OCI-M1 (cell line): ENCODE results near the gene SND1.

ENCODE experiments used
- DNase-seq: peaks from one replicate; lab custom pipeline; 2025; lab: John Stamatoyannopoulos, UW

Gene SND1

DNA sequence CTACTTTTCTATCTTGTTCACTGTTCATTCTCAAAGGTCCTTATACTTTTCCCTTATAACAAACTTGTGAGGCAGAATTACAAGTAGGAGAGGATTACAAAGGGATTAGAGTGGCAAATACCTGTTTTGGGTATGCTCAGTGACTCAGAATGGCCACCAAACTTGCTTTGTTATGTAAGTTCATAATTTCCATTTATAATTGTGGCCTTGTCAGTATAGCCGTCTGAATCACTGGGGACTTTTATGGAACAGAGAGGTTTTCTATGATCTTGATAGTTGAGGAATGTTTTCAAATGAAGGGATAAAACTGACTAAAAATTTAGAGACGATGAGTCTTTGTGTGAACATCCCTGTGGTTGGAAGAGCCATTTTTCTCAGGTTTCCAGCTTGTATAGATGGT, 116.2 kb downstream of the SND1 start:
- no peak for DNase-seq

GRCh38 chr7:127769137-127769536, 117.1 kb downstream of the SND1 start:
- DNase-seq: no peak

DNA sequence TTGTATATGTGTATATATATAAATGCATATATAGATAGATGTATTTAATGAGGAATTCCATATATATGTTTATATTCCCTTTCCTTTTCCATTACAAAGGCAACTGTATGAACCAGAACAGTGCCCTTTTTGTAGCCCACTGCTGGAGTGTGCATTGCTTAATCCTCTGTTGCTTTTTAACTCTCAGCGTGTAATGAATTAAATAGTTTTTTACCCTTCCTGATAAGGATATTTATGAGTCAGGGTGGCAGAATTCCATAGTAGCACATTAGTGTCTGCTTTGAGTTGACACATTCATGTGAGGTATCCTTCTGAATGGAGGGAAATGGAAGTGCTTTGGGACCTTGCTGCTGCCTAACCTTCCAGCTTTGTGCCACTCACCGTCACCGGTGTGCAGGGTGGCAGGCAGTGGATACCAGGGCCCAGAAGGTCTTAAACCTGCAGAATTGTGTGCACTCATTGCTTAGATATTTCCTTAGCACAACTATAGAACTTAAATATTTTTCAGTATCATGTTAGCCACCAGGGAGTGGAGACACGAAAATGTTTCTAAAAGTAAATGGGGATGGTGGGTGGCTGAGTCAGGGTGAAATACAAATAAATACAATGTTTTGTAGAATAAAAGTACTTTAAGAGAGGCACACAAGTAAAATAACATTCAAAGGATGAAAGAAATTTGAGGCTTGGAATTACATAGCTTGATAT, 117.9 kb downstream of the SND1 start:
- no peak for DNase-seq

DNA sequence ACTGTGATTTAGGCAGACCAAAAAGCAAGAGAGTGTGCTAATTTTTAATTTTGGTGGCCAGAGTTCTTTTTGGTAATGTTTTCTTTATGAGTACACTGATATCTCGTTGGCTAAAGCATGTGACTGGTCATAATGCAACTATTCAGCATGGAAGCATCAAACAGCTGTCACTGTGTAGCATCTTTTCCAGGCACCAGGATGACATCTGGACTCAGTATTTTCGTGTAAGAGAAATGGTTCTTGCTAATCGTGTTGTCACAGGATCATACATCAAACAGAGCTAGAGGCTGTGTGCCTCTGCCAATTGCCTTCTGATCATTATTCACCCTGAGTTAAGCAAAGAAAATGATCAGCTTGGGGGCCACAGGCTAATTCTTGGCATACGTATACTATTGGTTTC, 118.9 kb downstream of the SND1 start:
- no peak for DNase-seq

- DNase-seq: no peak
These were observed 119.7 kb downstream of the SND1 start for GRCh38 chr7:127771707-127772106.

DNA sequence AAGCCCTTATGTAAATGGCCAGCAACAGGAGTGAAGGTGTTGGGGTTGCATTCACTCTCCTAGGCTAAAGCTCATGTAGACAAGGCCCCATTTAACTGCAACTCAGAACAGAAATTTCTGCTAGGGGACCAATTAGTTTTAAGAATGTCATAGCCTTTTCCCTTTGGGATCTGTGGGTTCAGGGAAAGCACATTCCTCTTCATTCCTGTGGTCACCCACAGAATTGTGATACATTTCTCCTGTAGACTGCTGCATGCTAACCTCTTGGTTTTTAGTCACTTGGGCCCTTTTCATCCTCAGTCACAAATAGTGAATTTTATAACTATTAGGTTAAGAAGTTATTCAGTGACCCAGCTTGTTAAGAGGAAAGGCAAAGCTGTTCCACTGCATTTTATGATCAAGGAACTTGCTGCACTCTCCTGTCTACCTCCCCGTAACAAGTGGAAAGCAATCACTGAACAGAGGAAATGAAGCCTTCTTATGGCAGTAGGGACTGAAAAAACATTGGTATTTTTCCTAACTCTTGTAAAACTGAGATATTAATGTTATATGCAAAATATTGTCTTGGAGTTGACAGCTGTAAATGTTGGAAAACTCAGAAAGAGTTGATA, 124.9 kb downstream of the SND1 start:
- DNase-seq: no peak

DNA sequence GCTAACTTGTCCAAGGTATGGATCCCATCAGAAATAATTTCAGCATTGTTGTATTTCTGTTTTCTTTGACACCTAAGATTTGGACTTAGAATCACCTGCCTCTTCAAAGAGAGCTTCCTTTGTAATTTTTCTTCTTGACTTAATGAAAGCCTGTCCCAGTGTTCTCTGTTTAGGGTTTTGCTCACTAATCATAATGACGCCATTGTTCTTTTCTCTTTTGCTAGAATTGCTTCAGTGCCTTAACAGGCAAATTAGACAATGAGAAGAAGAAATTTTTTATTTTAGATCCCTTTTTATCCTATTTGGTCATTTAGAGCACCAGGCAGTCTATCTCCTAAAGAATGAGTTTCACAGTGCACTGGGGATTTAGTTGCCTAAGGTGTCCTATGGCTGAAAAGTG, 128.5 kb downstream of the SND1 start:
- no peak for DNase-seq

DNA sequence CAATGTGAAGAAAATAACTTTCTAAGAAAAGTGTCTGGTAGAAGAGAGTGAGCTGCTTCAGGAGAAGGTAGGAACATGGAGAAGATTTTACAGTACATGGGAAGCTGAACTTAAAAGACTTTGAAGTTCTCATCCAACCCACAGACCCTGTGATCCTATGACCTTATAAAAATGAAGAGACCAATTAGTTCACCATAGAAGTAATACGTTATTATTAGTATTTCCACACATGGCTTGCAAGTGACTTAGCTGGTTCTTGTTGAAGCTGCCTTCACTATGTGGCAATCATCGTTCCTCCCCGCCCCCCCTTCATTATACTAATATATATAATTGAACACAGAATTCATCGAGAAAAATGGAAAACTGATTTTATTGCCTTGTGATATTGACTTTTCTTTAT, 129.1 kb downstream of the SND1 start:
- DNase-seq: no peak

- DNase-seq: peak; percentile 62
These were observed 130.1 kb downstream of the SND1 start for GRCh38 chr7:127782075-127782474.

DNA sequence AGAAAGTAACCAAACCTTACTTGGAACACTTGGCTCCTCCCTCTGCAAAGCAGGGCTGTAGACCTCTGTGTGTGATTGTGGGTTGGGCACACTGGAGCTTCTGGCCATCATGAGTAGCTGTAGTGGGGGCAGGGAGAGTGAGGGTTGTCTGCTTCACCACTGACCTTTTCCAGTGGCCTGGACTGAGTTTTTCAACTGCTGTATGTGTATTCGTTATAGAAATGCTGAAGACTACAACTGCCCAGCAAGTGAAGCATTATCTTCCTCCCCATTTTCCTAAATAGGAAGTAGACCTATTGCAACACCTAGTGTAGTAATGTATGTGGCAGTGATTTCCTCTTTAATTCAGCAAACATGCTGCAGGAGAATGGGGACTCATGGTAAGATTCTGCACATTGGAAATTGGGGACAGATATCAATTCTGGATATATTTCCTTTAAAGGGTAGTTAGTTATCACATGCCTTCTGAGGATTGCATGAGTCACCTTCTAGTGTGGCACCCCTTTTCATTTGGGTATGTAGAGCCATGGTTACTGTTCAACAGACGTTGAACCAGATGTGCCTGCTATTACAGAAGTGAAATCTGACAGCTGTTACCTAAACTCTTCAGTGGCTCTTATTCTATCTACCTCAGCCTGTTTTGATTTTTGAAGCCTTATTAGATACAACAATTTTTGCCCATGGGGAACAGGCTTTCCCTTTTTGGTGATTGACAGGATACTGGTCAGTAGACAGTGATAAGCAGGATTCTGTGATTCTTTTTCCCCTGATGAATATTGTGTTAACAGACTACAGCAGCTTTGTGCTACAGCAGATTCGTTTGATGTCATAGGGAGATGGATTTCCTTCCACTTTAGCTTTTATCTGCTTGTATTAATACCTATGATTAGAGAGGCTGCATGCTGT, 130.9 kb downstream of the SND1 start:
- DNase-seq: peak; percentile 6

GRCh38 chr7:127786184-127786583, 134.2 kb downstream of the SND1 start:
- DNase-seq: no peak

GRCh38 chr7:127789031-127789430, 137.0 kb downstream of the SND1 start:
- no peak for DNase-seq

DNA sequence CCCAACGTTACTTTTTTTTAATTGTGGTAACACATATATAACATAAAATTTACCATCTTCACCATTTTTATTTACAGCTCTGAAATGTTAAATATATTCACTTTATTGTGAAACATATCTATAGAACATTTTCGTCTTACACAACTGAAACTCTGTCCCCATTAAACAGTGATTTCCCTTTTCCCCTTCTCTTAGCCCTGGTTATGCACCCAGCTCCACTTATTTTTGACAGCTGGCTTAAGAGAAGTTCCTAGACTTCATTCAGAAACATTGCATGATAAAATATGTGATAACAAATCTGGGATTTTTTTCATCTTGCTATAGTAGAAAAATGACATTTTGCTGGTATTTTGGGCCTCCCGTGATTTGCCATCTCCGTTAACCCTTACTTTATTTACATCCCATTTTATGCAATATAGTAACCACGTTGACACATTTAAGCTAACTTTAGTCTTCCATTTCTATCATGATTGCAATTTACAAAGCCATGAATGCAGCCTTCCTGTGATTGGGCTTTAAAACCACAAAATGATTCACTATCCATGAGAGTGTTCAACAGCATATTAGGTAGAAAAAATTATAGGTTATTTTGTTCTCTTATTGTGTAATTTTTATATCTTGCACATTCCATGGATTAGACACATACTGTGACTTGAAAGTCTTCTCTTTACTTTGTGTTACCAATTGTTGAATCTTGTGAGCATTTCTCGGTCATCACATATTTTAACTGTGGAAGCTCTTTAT, 139.6 kb downstream of the SND1 start:
- DNase-seq: no peak

DNA sequence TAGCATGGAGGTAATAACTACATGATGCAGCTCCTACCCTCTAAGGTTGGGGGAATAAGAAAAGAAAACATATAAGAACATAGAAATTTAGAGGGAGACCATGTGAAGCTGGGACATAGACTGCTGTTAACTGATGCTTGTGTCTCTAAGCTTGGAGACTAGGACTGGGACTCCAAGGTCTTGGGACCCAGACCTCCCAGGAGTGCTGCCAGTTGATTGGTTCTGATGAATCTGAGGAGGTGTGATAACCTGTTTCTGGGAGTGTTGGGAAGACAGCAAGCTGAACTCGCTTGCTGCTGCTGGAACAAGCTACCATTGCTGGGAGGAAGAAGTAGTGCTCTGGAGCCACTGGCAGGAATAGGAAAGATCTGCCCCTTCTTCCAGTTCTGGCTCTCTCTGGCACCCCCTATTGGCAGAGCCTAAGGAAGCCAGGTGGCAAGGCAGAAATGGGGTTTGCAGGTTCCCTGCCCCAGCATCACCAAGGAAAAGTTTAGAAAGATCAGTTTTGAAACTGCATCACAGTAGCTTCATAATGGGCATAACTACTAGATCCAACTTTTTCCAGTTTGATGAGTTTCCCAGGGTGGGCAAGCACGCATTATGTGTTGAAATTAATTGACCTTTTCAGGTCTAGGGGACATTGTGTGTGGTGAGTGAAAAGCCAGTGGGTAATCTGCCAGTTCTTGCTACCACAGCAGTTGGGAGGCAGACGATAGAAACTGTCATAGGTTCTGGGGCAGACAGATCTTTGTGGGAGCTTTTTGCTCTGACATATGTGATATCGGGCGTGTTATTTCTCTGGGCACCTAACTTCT, 140.7 kb downstream of the SND1 start:
- DNase-seq: peak; percentile 43

- DNase-seq: no peak
These were observed 141.6 kb downstream of the SND1 start for GRCh38 chr7:127793582-127793981.

DNA sequence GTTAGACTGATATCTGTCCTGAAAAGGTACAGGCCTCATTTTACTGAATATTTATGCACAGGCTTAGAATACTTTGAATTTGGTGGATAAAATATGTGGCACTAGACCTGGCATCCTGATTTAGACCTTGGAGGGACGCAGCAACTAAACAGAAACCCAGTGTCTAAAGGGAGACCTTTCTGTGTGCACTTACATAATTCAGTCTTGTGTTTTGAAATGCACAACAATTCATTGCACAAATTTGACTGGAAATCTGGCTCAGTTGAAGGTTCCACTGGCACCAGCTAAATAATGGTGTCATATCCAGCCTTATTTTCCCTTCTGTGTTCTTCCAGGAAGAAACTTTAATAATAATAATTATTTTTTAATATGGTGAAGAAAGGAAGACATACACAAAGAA, 142.1 kb downstream of the SND1 start:
- no peak for DNase-seq

DNA sequence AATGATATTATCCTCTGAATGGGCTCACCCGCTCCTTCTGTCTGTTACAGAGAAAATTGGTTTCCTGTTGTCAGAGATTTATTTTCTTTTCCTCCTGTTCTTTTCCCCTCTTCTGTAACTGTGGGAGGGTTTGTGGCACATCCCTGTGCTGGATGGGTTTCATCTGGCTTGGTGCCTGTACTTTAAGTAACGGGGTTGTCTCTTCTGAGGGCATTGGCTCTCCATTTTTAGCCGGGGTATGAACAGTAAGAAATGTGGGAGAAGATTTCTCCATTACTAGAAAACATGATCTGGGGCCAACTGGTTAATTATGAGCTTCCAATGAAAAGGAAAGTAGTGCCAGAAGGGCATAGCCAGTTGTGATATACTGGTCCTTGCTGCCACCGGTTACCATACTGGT, 142.6 kb downstream of the SND1 start:
- DNase-seq: no peak

- DNase-seq: peak; percentile 85
These were observed 146.0 kb downstream of the SND1 start for GRCh38 chr7:127798023-127798422.

DNA sequence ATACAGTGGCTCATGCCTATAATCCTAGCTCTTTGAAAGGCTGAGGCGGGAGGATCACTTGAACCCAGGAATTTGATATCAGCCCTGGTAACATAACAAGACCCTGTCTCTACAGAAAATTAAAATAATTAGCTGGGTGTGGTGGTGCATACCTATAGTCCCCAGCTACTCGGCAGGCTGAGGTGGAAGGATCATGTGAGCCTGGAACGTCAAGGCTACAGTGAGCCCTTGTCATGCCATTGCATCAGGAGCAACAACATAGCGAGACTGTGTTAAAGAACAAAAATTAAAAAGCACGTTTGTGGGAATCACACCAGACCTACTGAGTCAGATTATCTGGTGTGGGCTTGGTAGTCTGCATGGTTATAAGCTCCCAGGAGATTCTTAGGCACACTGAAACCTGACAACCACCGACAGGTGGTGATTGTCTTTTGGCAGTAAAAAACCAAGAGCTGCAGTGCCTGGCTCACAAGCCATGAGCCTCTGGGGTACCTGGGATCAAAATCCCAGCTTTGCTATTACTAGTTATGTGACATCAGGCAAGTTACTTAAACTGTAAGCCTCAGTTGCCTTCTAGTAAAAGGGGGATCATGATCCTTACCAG, 146.9 kb downstream of the SND1 start:
- DNase-seq: no peak

DNA sequence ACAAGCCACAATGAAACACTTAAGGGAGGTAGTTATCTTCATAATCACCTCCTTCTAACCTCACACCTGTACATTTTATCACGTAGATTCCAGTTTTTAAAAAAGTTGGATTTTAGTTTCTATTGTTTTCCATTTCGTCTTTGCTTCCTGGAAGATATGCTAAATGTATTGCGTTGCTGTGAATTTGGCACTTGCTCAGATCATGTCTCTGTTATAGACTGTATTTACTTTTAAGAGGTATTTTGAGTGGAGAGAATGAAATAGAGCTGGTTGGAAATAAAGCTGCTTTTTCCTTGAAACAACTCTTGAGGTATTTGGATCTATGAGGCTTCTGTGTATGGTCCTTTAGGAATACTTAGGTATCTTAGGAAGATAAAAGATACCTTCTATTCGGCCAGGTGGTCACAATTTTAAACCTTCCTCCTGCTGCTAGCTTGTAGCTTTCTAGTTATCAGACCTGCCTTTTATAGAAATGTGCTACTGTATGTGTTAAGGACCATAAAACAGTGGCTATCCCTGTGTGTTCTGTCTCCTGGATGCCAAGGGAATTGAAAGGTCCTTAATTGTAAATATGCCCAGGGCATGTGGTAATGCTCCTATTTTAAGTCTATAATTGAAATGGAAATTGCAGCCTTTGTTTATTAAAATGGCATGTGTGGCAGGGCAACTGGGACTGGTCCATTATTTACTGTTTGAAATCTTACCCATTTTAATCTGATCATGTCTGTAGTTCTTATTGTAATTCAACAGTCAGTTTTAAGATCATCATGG, 147.7 kb downstream of the SND1 start:
- no peak for DNase-seq
